Mesodermal cell (in vitro differentiated cells): ENCODE data around the gene STK38L. TPM values are rescaled to one million over a fixed set of nuclear protein-coding genes. Genes with fewer than 3 reads are reported as not detected.

Experiments
- H3K27ac ChIP-seq: 2 replicates; pipeline ENCODE4 v1.7.0; 2013; ENCODE audit warnings: mild to moderate bottlenecking, low read depth, low read length, moderate library complexity; ENCODE audit not compliant: severe bottlenecking
- H3K36me3 ChIP-seq: 2 replicates; pipeline ENCODE4 v1.7.1; 2013; ENCODE audit warnings: mild to moderate bottlenecking, low read length, moderate library complexity; ENCODE audit not compliant: control insufficient read depth, insufficient read depth
- H3K4me1 ChIP-seq: one replicate; pipeline ENCODE4 v1.7.1; 2013; ENCODE audit warnings: mild to moderate bottlenecking, low read length; ENCODE audit not compliant: insufficient read depth, control insufficient read depth, poor library complexity, severe bottlenecking
- H3K4me3 ChIP-seq: 2 replicates; pipeline ENCODE4 v1.7.0; 2013; ENCODE audit warnings: low read length, control low read depth, mild to moderate bottlenecking; ENCODE audit not compliant: insufficient read depth, poor library complexity, severe bottlenecking; ENCODE audit errors: extremely low read depth
- H3K9me3 ChIP-seq: 2 replicates; pipeline ENCODE4 v1.7.1; 2013; ENCODE audit warnings: mild to moderate bottlenecking, low read length, moderate library complexity; ENCODE audit not compliant: control insufficient read depth
- WGBS, 2 experiments: methylation state at CpG; one replicate each; pipeline ENCODE4 v1.1.5; 2013; ENCODE audit warnings: missing lambda C conversion rate in 2 of 2; ENCODE audit not compliant: insufficient coverage in 2 of 2; 5-methylcytosine and 5-hydroxymethylcytosine counted together
- polyA plus RNA-seq, 2 experiments: library from polyadenylated mRNA; stranded (reverse); fragments of 50-300 nt; gene quantifications; one replicate each; pipeline ENCODE4 v1.2.3, GENCODE V29; 2013

Gene STK38L
- 39.6 TPM for polyA plus RNA-seq (2013, experiment 1 of 2)
- polyA plus RNA-seq (2013, experiment 2 of 2): 29.8 TPM

GRCh38 chr12:27243804-27244688, at the start of gene STK38L:
TSS of gene STK38L (plus strand) at chr12:27244286. CDS start at chr12:27297721, 53,435 bp downstream.
- peak within 1 kb of the TSS; percentile 68 for H3K27ac ChIP-seq
- peaks cover 5% of the 10 kb centered on the region for H3K36me3 ChIP-seq
- WGBS, 2 experiments: 10 to 11% methylated on average over 60 to 65 of the region's 69 CpGs
- H3K4me1 ChIP-seq: no peaks in the 10 kb centered on the region
- H3K4me3 ChIP-seq: peak within 1 kb of the TSS; percentile 80
- peaks cover 7% of the 10 kb centered on the region for H3K9me3 ChIP-seq

GRCh38 chr12:27194644-27195043, 49.4 kb upstream of the STK38L start:
- Histone ChIP-seq H3K4me1 (peaks cover 28% of the 10 kb centered on the region), H3K4me3 (no peak overlapping the region), H3K36me3 (no peaks in the 10 kb centered on the region), H3K27ac (peak overlapping the region; percentile 54), H3K9me3 (no peaks in the 10 kb centered on the region)
- 87 to 95% methylated on average over 2 of the region's 2 CpGs for whole genome bisulfite sequencing, 2 experiments

GRCh38 chr12:27198036-27198435, 46.0 kb upstream of the STK38L start:
- 82 to 93% methylated on average over 3 of the region's 3 CpGs for WGBS, 2 experiments
- Histone ChIP-seq H3K4me1 (peaks cover 26% of the 10 kb centered on the region), H3K36me3 (no peaks in the 10 kb centered on the region), H3K9me3 (no peaks in the 10 kb centered on the region), H3K27ac (no peak overlapping the region), H3K4me3 (no peak overlapping the region)

- Histone ChIP-seq H3K4me1 (peaks cover 8% of the 10 kb centered on the region), H3K9me3 (no peaks in the 10 kb centered on the region)
- 88 to 100% methylated on average over 2 of the region's 2 CpGs for WGBS, 2 experiments
Measured at GRCh38 chr12:27199638-27200300, 44.3 kb upstream of the STK38L start.

GRCh38 chr12:27201169-27201568, 42.9 kb upstream of the STK38L start:
- Histone ChIP-seq H3K4me3 (no peak overlapping the region), H3K4me1 (peaks cover 3% of the 10 kb centered on the region), H3K27ac (no peak overlapping the region), H3K36me3 (no peaks in the 10 kb centered on the region), H3K9me3 (no peaks in the 10 kb centered on the region)
- 100% methylated on average over 1 of the region's 1 CpG; no CpG with 5 or more reads in 1 of the 2 experiments for WGBS, 2 experiments

More at GRCh38 chr12:27199638-27200300, 44.3 kb upstream of the STK38L start:
- Histone ChIP-seq H3K27ac (no peak overlapping the region), H3K4me3 (no peak overlapping the region), H3K36me3 (no peaks in the 10 kb centered on the region)

- H3K9me3 ChIP-seq: no peaks in the 10 kb centered on the region
- H3K4me1 ChIP-seq: no peaks in the 10 kb centered on the region
- no peak overlapping the region for H3K27ac ChIP-seq
- no peak overlapping the region for H3K4me3 ChIP-seq
- WGBS, 2 experiments: no CpG with 5 or more reads among the region's 1 CpG
- no peaks in the 10 kb centered on the region for H3K36me3 ChIP-seq
Measured at GRCh38 chr12:27206801-27207502, 37.1 kb upstream of the STK38L start.

GRCh38 chr12:27207615-27208413, 36.3 kb upstream of the STK38L start:
- Histone ChIP-seq H3K36me3 (no peaks in the 10 kb centered on the region), H3K4me1 (no peaks in the 10 kb centered on the region), H3K9me3 (no peaks in the 10 kb centered on the region), H3K27ac (no peak overlapping the region), H3K4me3 (no peak overlapping the region)
- 90 to 96% methylated on average over 2 to 5 of the region's 9 CpGs for WGBS, 2 experiments

GRCh38 chr12:27208414-27208750, 35.7 kb upstream of the STK38L start:
- Histone ChIP-seq H3K27ac (no peak overlapping the region), H3K36me3 (no peaks in the 10 kb centered on the region), H3K4me1 (no peaks in the 10 kb centered on the region), H3K4me3 (no peak overlapping the region), H3K9me3 (no peaks in the 10 kb centered on the region)
- 83% methylated on average over 1 of the region's 2 CpGs; no CpG with 5 or more reads in 1 of the 2 experiments for WGBS, 2 experiments

GRCh38 chr12:27209257-27209910, 34.7 kb upstream of the STK38L start:
- H3K4me1 ChIP-seq: no peaks in the 10 kb centered on the region
- H3K4me3 ChIP-seq: no peak overlapping the region
- no peak overlapping the region for H3K27ac ChIP-seq
- H3K9me3 ChIP-seq: no peaks in the 10 kb centered on the region
- no peaks in the 10 kb centered on the region for H3K36me3 ChIP-seq

GRCh38 chr12:27210187-27210586, 33.9 kb upstream of the STK38L start:
- H3K27ac ChIP-seq: no peak overlapping the region
- H3K36me3 ChIP-seq: no peaks in the 10 kb centered on the region
- H3K4me3 ChIP-seq: no peak overlapping the region
- no peaks in the 10 kb centered on the region for H3K9me3 ChIP-seq
- H3K4me1 ChIP-seq: no peaks in the 10 kb centered on the region
- no CpG with 5 or more reads among the region's 2 CpGs for WGBS, 2 experiments
